ENCODE data around the gene LMAN2.
A peak's percentile ranks its signal among the peaks of the same experiment; 100 is the strongest.

LMAN2 gene

DNA sequence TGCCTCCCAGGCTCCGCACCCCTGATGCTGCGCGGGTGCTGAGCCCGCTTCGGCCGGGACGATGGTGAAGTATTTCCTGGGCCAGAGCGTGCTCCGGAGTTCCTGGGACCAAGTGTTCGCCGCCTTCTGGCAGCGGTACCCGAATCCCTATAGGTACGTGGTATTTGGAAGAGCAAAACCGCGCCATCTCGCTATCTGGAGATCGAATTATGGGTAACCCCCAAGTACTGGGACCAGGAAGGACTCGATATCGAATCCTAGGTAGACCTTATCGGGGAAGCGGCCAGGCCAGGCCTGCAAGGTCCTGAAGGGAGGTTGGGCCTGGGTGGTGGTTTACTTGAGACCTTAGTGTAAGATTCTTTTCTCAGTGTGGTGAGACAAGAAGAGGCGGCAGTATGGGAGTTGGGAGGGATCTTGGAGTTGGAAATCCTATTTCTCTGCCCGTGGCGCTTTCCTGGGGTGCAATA lies 47.5 kb downstream of the LMAN2 start:
- H3K27ac Mint-ChIP-seq: peak overlapping the region; percentile 80 to 92
- DNase-seq (no peak), ATAC-seq (peak; percentile 24)

DNA sequence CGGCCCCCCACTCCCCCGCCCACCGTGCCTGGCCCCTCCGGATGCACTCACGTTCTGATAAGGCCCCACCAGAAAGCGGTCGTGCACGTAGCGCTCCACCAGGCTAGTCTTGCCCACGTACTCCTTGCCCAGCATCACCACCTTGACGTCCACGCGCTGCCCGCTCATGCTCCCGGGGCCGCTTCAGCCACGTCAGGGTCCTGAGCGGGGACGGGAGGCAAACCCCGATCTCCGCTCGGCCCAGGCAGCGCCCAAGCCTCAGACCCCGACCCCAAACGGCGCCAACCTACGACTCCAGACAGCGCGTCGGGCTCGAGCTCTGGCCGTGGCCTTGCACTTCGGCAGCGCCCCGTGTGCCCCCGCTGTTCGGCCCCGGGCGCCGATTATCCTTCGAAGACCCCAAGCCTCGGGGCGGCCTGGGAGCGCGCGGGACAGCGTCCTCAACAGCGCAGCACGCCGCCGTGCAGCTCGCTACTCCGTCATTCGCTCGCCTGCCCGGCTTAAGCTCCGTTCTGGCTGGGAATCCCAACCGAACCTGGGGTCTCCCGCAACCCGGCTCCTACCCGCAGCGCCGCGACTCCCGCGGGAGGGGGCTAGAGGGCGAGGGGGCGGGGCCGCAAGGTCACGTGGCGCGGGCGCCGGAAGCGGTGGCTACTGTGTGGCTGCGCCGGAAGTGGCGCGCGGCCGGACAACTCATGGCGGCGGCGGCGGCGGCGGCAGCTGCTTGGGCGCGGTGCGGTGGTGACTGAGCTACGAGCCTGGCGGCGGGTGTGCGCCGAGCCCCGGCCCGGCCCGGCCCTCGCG lies 48.1 kb downstream of the LMAN2 start, which contains the start of the genes PRELID1 and RAB24:
PRELID1 (plus strand) TSS at position 679 of the 804 bp plus-strand sequence. CDS start 187 bp downstream, outside the sequence.
RAB24 (minus strand) TSS at position 599 of the 804 bp plus-strand sequence; CDS start at position 168, 431 bp downstream.
- H3K27me3 Mint-ChIP-seq: no peaks in the 10 kb centered on the region
- peaks cover 73% of the 10 kb centered on the region for H3K4me1 Mint-ChIP-seq
- peak within 1 kb of the TSS; percentile 88 to 90 for H3K4me3 Mint-ChIP-seq
- ATAC-seq (peak; percentile 79), DNase-seq (peak; percentile 89)
- H3K9me3 Mint-ChIP-seq: no peaks in the 10 kb centered on the region
- peak within 1 kb of the TSS; percentile 80 to 95 for H3K27ac Mint-ChIP-seq

More for the DNA sequence above, 47.5 kb downstream of the LMAN2 start:
- Mint-ChIP-seq H3K4me1 (peaks cover 75% of the 10 kb centered on the region), H3K9me3 (no peaks in the 10 kb centered on the region), H3K4me3 (peak overlapping the region; percentile 88 to 90), H3K27me3 (no peaks in the 10 kb centered on the region)

- Mint-ChIP-seq H3K9me3 (no peaks in the 10 kb centered on the region), H3K27me3 (no peaks in the 10 kb centered on the region), H3K4me3 (peak overlapping the region; percentile 88 to 90), H3K27ac (peak overlapping the region; percentile 65 to 95), H3K4me1 (peaks cover 79% of the 10 kb centered on the region)
- ATAC-seq (no peak), DNase-seq (no peak)
These were observed 48.9 kb downstream of the LMAN2 start for GRCh38 chr5:177302354-177303110.

DNA sequence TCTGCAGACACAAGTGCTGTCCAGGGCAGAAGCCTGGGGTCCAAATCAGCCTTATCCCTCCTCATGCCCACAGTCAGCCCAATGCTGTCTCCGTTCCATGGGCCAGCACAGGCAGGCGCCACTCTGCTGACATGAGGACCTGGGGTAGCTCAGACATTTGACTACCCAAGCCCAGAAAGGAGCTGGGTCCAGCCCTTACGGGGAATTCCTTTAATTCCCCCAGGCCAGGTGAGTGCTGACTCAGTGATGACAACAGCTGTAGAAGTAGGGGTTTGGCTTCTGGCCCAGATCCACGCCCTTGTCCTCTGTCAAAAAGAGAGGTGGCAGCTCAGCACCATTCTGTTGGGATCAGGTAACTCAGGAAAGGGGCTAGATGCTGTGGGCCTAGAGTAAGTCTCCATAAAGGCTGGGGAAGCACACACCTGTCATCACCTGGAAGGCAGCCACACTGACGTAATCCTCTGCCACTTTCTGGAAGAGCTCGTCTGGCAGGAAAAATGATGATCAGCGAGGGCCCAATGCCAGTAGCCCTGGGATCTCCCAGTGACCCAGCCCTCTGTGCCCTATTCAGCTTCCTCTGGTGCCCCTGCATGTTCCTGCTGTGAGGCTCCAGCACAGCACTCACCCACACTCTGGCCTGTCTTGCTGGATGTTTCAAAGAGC lies 49.8 kb downstream of the LMAN2 start:
- Mint-ChIP-seq H3K27ac (peak overlapping the region in 1 of 2 donors; percentile 95), H3K27me3 (no peaks in the 10 kb centered on the region), H3K4me3 (peak overlapping the region; percentile 88 to 90), H3K9me3 (no peaks in the 10 kb centered on the region), H3K4me1 (peaks cover 84% of the 10 kb centered on the region)
- DNase-seq (no peak), ATAC-seq (no peak)

DNA sequence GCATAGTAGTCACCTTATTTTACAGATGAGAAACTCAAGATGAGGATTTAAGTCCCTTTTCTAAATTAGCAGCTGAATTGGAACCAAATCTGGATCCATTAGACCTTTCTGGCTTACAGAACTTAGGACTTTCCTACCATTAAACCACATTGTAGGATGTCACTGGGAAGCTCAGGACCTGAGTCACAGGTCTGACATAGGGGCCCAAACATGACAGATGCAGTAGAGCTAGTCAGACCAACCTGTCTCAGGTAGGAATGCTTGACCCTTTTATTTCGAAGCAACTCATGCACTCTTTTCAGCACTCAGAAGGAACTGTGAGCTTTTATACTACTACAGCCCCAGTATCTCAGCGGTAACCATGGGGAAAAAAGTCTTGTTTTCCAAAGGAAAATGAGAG lies 50.5 kb downstream of the LMAN2 start:
- no peaks in the 10 kb centered on the region for H3K9me3 Mint-ChIP-seq
- peaks cover 84% of the 10 kb centered on the region for H3K4me1 Mint-ChIP-seq
- H3K27me3 Mint-ChIP-seq: no peaks in the 10 kb centered on the region
- ATAC-seq (no peak), DNase-seq (no peak)
- peak overlapping the region; percentile 65 to 88 for H3K4me3 Mint-ChIP-seq
- H3K27ac Mint-ChIP-seq: peak overlapping the region in 1 of 2 donors; percentile 33

GRCh38 chr5:177300236-177300880 lies 51.1 kb downstream of the LMAN2 start:
- ATAC-seq (peak; percentile 46), DNase-seq (peak in 1 of 2 donors; percentile 51)
- Mint-ChIP-seq H3K9me3 (no peaks in the 10 kb centered on the region), H3K27ac (peak overlapping the region; percentile 88 to 91), H3K27me3 (no peaks in the 10 kb centered on the region), H3K4me1 (peaks cover 84% of the 10 kb centered on the region), H3K4me3 (peak overlapping the region; percentile 65 to 88)

DNA sequence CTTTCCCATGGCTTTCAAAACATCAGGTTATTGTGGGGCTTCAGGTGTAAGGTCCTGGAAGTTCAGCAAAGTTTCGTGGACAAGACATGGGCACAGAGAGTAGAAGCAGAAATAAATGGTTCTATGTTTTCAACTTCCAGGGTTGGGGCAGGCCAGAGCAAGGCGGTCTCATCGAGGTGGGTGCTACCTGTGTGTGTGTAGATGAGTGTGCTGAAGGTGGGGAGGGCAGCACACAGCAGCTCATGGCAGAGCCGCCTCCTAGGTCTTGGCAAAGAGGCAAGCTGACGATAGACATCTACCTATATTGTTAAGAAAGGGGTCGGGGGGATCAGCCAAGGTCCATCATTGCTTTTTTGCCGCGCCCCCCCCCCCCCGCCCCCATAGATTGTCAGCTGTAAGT lies 51.8 kb downstream of the LMAN2 start:
- Mint-ChIP-seq H3K9me3 (no peaks in the 10 kb centered on the region), H3K4me3 (no peak overlapping the region), H3K4me1 (peaks cover 82% of the 10 kb centered on the region), H3K27me3 (no peaks in the 10 kb centered on the region), H3K27ac (peak overlapping the region in 1 of 2 donors; percentile 47)
- ATAC-seq (no peak), DNase-seq (no peak)

DNA sequence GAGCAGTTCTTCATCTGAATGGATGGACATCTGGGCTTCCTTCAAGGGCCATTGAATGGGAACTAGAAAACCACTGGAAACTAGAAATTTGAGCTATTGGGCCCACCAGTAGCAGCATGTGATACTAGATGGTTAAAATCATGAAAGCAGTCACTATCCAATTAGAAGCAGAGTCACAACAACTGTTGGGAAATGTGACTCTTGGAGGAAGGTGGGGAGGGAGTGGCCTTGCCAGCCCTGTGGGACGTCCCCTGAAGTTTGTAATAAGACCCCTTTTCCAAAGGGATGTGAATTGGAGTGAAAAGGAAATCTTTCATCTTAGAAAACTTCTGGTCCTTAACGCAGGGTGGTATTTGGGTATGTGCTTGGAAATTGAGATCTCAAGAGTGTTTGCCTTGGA lies 53.5 kb downstream of the LMAN2 start:
- no peak overlapping the region for H3K27ac Mint-ChIP-seq
- no peak overlapping the region for H3K4me3 Mint-ChIP-seq
- H3K4me1 Mint-ChIP-seq: peaks cover 79% of the 10 kb centered on the region
- H3K9me3 Mint-ChIP-seq: no peaks in the 10 kb centered on the region
- no peak for DNase-seq
- no peak for ATAC-seq
- no peaks in the 10 kb centered on the region for H3K27me3 Mint-ChIP-seq

DNA sequence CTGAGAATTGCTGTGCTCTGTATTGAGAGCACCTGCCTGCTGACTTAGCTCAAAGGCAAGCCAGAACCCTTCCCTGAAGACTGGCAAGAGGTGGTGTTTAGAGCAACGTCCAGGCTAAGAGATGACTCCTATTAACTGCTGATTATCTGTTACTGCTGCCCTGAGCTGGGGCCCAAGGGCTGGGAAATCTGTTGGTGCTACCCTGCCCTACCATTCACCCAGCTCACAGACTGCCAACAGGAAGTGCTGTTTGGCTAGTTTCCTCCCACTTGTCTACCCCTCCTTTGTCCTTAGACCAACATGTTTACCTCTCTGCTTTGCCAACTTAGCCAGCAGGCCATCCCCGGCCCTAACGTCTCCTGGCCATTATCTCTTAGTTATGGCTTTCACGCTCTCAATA lies 54.9 kb downstream of the LMAN2 start:
- no peak for ATAC-seq
- no peaks in the 10 kb centered on the region for H3K27me3 Mint-ChIP-seq
- peaks cover 68% of the 10 kb centered on the region for H3K4me1 Mint-ChIP-seq
- DNase-seq: no peak
- peak overlapping the region; percentile 52 to 76 for H3K27ac Mint-ChIP-seq
- peak overlapping the region in 1 of 2 donors; percentile 5 for H3K4me3 Mint-ChIP-seq
- no peaks in the 10 kb centered on the region for H3K9me3 Mint-ChIP-seq

- no peak for DNase-seq
- peak overlapping the region; percentile 23 to 76 for H3K27ac Mint-ChIP-seq
- peaks cover 61% of the 10 kb centered on the region for H3K4me1 Mint-ChIP-seq
- no peaks in the 10 kb centered on the region for H3K27me3 Mint-ChIP-seq
- H3K4me3 Mint-ChIP-seq: peak overlapping the region in 1 of 2 donors; percentile 37
- no peaks in the 10 kb centered on the region for H3K9me3 Mint-ChIP-seq
- ATAC-seq: no peak
These were observed 55.5 kb downstream of the LMAN2 start for GRCh38 chr5:177295924-177296323.

DNA sequence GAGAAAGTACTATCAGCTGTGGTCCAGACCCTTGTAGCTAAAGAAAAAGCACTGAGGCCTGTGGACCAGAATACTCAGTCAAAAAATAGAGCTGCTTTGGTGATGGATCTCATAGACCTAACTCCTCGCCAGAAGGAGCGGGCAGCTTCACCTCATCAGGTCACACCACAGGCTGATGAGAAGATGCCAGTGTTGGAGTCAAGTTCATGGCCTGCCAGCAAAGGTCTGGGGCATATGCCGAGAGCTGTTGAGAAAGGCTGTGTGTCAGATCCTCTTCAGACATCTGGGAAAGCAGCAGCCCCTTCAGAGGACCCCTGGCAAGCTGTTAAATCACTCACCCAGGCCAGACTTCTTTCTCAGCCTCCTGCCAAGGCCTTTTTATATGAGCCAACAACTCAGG lies 56.8 kb downstream of the LMAN2 start:
- H3K4me1 Mint-ChIP-seq: peaks cover 48% of the 10 kb centered on the region
- no peak for DNase-seq
- ATAC-seq: no peak
- H3K27ac Mint-ChIP-seq: no peak overlapping the region
- H3K9me3 Mint-ChIP-seq: no peaks in the 10 kb centered on the region
- H3K27me3 Mint-ChIP-seq: no peaks in the 10 kb centered on the region
- no peak overlapping the region for H3K4me3 Mint-ChIP-seq

GRCh38 chr5:177293819-177294581 lies 57.5 kb downstream of the LMAN2 start:
- ATAC-seq (no peak), DNase-seq (no peak)
- Mint-ChIP-seq H3K4me1 (peaks cover 42% of the 10 kb centered on the region), H3K4me3 (no peak overlapping the region), H3K27ac (peak overlapping the region; percentile 19 to 40), H3K9me3 (no peaks in the 10 kb centered on the region), H3K27me3 (no peaks in the 10 kb centered on the region)

DNA sequence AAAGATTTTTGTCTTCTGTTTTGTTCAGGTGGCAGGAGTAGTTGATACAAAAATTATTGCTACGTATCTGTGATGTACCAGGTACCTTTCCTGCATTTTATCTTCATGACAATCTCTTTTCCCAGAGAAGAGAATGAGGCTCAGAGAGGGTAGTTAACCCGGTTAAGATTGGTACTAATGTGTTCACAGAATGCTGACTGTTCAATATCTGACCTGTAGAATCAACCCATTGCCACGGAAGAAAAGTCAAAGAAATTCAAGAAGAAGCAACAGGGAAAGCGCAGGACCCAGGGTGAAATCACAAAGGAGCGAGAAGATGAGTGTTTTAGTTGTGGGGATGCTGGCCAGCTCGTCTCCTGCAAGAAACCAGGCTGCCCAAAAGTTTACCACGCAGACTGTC lies 59.7 kb downstream of the LMAN2 start:
- H3K27ac Mint-ChIP-seq: no peak overlapping the region
- H3K27me3 Mint-ChIP-seq: no peaks in the 10 kb centered on the region
- H3K4me1 Mint-ChIP-seq: peaks cover 24% of the 10 kb centered on the region
- no peaks in the 10 kb centered on the region for H3K9me3 Mint-ChIP-seq
- no peak for DNase-seq
- no peak for ATAC-seq
- H3K4me3 Mint-ChIP-seq: no peak overlapping the region

DNA sequence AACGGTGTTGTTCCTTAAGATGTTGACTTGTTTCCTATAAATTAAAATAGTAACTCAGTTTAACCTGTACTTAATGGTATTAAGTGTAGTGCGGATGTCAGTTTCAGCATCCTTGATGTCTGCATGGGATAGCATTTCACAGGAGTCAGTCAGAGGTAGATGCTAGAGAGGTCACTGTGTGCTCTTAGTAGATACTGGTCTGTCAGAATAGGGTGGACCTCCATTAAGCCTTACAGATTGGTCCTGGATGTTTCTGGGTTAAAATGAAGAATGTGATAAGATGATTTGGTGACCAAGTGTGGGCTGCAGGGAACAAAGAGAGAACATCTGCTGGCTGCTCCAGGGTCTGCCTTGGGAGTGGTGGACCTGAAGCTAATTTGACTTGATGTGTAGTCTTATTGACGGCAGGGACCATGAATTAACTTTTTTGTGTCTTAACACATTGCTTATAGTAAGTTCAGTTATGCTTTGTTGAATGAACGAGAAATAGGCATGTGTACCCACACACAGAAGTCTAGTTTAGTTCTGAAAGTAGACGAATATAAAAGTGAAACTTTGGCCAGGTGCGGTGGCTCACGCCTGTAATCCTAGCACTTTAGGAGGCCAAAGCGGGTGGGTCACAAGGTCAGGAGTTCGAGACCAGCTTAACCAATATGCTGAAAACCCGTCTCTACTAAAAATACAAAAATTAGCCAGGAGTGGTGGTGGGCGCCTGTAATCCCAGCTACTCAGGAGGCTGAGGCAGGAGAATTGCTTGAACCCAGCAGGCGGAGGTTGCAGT lies 60.5 kb downstream of the LMAN2 start:
- H3K9me3 Mint-ChIP-seq: no peaks in the 10 kb centered on the region
- H3K4me1 Mint-ChIP-seq: peaks cover 17% of the 10 kb centered on the region
- ATAC-seq (no peak), DNase-seq (no peak)
- H3K27ac Mint-ChIP-seq: peak overlapping the region in 1 of 2 donors; percentile 45
- H3K4me3 Mint-ChIP-seq: no peak overlapping the region
- no peaks in the 10 kb centered on the region for H3K27me3 Mint-ChIP-seq

Measured in stimulated activated naive CD8-positive, alpha-beta T cell treated with anti-CD3 and anti-CD28 coated beads, Interleukin-15, amount 100 ng/mL, for 72 hours (primary cell).